Globus pallidus (tissue), 1 donor: ENCODE results near the gene PAPSS2.
"Not testable (repeated sequence)": the region's sequence is repeated elsewhere in the genome, so short reads cannot be mapped to it uniquely, and the experiment has no call there.

Experiments
- DNase-seq: peaks from one replicate; pipeline ENCODE4 v3.0.0-alpha.2; 2015; ENCODE audit warnings: low spot score

Gene PAPSS2

DNA sequence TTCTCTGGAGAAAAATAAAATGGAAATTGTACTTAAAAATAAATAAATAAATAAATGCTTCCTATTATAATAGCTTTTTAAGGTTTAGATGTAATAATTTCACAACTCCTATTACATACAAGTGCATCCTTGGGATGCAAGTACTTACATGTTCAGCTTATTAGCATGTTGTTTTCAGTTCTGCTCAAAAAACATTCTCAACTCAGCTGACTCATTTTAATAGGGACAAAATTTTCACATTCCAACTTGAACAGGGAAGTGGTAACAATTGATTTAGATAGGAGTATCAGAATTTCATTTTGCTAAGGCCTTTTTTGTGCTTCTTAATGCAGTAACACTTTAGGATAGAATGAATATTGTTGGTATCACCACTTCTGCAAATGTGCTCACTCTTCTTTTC is 16.7 kb upstream of the PAPSS2 start:
- DNase-seq = no peak

DNA sequence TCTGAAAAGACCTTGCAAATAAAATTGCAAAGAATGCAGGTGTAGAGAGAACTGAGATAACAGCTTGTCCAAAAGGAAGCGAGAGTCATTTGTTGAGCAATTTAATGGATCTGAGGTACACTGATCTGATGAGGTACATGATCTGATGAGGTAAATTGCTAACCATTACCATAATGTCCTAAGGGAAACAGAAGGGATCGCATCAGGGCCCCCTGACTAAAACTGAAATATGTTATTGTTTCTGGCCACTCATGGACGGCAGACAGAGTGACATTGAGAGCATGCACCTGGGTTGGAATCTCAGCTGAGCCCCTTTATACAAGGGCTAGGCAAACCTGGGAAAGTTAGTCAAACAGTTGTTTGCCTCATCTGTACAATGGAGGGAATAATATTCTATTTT is 15.8 kb upstream of the PAPSS2 start:
- DNase-seq = no peak

DNA sequence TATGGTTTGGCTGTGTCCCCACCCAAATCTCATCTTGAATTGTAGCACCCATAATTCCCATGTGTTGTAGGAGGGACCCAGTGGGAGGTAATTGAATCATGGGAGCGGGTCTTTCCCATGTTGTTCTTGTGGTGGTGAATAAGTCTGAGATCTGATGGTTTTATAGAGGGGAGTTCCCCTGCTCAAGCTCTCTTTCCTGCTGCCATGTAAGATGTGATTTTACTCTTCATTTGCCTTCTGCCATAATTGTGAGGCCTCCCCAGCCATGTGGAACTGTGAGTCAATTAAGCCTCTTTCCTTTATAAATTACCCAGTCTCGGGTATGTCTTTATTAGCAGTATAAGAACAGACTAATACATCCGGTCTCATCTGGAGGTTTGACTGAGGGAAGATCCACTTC is 15.2 kb upstream of the PAPSS2 start:
- not testable (repeated sequence) for DNase-seq

DNA sequence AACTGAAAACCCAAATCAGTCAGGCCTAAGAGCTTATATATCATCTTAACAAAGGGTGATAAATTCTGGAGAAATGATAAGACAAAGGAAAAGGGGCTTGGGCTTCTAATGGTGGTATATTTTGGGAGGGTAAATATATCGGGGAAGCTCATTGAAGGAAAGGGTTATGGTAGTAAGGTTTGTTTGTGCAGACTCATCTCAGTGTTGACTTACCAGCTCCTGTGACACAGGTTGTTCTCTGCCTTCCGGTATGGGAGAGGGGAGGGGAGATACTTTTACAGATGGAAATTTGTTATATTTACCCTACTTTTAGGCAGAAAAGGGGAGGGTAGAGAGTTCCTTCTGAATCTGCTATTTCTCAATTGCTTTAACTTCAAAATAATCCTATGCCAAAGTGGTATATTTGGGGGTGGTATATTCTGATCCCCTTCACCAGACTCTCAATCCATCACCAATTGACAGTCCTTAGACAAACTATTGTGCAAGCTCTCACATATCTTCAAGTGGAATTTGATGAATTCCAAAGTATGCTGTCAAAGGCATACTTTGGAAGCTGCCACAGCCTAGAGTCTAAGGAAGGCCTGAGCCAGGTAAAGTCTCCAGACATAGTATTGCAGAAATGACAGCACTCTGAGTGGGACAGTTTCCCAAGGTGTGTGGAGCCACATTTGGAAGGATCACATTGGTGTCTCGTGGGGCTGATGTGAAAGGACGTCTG is 13.3 kb upstream of the PAPSS2 start:
- no peak for DNase-seq

DNA sequence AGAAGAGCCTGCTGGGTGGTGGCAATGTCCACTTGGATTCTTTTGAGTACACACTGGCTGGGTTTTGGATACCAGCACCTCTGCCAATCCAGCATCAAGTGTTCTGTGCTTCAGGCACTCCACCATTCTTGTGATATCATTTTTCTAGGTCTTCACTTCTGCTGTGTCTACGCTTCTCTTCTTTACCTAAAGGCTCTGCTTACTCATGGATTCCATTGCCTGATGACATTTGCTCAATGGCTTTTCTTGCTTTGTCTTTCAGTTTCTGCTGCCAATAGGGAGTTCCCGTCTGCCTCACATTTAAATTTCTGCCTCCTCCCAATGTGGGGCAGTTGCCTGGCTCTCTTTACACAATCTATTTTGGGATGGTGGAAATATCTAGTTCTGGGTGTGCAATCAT is 12.7 kb upstream of the PAPSS2 start:
- no peak for DNase-seq

DNA sequence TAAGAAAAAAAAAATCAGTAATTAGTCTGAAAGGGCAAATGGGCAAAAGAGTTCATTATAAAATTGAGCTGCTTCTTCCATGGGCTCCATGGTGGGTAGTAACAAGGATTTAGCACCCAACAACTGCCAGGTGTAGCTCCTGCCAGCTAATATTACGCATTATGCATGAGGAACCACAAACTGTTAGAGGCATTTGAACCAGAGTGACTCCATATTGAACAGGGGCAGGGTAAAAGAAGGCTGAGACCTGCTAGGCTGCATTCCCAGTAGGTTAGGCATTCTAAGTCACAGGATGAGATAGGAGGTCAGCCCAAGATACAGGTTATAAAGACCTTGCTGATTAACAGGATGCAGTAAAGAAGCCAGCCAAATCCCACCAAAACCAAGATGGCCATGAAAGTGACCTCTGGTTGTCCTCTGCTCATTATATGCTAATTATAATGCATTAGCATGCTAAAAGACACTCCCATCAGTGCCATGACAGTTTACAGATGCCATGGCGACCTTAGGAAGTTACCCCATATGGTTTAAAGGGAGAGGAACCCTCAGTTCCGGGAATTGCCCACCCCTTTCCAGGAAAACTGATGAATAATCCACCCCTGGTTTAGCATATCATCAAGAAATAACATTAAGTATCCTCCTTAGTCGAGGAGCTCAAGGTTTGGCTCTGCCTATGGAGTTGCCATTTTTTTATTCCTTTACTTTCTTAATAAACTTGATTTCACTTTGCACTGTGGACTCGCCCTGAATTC is 8.7 kb upstream of the PAPSS2 start:
- DNase-seq = no peak

DNA sequence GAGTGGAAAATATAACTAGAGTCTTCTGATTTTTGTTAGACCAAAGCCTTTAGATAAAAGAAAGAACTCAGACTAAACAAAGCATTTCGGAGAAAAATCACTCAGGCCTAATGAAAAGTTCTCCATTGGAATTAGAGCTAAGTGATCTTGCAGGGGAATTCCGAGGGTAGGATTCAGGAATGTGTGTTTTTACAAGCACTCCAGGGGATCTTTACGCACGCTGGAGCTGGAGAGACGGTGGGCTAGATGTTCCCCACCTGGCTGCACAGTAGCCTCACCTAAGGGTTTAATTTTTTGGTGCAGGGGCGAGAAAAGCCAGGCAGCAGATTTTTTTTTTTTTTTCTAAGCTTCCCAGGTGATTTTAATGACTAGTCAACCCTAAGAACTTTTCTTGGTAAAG is 7.9 kb upstream of the PAPSS2 start:
- no peak for DNase-seq

DNA sequence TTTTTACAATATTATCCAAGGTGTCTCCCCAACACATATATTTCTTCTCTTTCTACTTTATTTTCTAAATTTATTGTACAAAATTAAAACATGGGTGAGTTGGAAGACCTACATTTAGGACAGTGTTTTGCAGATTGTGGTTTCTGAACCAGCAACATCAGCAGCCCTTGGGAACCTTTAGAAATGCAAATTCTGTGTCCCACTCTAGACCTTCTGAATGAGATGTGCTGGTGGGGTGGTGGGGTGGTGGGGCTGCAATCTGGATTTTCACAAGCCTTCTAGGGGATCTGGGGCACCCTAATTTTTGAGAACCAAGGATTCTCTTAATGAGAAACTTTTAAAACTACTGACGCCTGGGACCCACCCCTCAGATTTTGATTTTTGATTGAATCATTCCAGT is 7.4 kb upstream of the PAPSS2 start:
- DNase-seq = no peak

DNA sequence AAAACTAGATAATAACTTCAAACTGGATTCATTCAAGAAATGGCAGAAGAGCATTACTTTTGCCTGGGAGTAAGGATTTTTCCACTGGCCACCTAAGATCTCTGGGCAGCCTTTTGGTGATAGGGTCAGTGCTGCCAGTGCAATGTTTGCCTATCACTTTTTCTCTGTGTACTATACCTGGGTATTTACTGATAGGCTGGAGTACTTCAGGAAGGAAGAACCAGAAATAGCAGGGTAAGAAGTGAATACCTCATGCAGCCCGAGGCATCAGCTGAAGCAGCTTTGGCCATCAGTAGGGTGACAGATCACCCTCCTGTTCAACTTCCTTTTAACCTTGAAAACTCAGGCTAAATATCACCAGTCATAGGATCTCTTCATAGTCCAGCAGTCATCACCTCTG is 5.5 kb upstream of the PAPSS2 start:
- no peak for DNase-seq

DNA sequence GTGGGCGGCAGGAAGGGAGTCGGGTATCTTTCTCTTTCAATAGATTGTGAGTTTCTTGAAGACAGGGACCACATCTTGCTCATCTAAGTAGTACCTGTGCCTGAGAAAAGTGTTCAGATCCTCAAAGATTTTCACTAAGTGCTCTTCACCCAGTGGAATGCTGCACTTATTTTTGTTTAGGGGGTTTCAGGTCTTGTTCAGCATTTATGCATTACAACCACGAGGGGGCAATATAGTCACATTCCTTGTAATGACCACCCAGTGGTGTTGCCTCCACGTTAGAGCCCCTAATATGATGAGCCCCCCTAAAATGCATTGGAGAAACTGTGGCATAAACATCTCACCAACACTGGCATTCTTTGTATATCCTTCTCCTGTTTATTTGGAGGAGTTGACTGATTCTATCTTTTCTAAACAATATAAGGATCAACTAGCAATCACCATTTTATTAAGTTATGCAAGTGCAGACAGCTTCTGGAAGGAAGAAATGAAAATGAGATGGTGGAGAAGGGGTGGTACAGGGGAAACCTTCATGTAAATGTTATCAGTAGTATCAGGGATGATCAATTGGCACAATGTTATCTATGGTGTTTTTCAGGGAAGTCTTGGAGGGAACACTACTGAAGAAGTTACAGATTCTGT is 3.1 kb upstream of the PAPSS2 start:
- peak; percentile 33 for DNase-seq

DNA sequence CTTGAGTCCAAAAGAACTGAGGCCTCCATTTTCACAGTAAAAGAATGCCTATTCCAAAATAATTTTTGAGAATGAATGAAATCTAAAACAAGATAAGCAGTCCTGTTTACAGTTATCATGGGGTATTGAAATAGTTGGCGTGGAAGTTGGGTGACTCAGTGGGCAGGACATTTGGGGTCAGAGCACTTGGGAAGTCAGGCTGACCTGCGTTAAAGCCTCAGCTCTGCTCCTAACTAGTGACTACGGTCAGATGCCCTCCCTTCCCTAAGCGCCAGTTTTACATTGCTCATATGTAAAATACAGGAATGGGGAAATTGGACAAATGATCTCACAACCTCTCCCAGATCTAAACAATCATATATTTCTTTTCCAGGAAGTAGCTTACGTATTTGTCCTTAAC is 2.3 kb upstream of the PAPSS2 start:
- no peak for DNase-seq

DNA sequence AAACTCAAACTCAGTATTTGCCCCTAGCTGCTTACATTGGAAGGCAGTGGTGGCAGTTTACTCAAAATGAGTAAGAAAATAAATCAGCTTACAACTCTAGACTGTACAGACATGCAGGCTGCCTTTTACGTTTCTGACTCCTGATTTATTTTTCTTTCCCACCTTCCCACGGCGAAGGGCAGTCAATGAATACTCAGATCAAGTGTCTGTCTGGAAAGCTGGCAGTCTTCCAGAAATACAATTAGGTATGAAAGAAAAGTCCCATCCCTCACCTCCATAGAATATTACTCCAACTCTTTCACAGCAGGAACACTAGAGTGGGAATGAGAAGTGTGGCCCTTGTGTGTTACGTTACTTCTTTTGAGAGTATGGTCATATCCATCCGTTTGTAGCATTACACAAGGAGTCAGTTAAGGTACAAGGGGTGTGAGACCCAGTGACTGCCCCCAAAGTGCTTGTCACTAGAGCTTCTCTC is 1.3 kb upstream of the PAPSS2 start:
- DNase-seq = no peak

DNA sequence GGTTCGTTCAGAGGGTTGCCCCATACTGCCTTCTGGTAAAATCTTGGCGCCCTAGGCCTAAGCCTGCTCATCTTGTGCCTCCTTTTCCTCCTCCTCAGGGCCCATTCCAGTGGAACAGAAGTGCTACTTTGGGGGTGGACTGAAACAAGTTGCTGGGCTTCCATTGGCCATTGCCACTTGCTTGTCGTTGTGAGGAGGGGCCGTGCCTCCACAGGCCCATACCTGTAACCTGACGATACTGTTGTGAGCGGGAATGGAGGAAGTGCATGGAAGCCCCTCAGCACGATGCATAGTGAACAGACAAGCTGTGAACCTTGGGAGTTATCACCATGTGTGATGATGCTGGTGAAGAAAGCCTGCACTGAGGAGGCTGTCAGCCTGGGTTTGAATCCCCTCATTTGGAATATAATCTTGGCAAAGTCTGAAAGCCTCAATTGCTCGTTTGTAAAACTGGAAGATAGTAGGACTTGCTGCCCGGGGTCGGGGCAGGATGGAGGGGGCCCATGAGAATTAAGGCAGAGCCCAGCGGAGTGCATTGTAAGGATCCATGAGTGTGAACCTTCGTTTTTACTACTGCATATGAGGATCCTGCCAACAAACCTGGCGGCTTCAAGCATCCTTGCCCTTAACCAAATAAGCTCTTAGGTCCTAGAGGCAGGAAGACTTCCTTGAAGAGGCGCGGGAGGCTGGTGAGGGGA is 671 bp upstream of the PAPSS2 start:
- DNase-seq = no peak

DNA sequence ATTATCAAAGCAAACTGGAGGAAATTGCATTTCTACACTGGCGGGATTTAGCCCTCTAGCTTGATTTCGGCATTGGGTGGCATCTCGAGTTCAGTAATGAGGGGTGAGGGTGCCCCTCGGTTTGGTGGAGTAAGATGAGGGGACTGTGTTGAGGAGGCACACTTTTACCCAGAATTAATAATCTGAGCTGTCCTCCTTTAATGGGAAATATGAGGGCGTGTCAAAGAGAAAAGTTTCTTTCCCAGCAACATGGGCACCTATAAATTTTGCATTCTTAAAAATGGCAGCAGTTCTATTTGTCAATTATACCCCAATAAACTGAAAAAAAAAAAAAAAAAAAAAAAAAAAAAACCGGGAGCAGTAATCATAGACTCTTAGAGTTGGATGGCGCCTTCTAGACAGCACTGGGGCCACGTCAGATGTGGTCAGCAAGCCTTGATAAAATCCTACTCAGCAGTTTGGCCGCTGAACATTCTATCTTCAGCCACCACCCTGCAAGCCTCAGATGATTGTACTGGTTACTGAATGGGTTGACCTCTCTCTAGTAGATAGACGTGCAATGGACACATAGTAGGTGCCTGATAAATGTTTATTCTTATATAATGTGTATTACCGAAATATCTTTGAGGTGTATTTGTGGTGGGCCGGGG is 931 bp downstream of the PAPSS2 start:
- no peak for DNase-seq

DNA sequence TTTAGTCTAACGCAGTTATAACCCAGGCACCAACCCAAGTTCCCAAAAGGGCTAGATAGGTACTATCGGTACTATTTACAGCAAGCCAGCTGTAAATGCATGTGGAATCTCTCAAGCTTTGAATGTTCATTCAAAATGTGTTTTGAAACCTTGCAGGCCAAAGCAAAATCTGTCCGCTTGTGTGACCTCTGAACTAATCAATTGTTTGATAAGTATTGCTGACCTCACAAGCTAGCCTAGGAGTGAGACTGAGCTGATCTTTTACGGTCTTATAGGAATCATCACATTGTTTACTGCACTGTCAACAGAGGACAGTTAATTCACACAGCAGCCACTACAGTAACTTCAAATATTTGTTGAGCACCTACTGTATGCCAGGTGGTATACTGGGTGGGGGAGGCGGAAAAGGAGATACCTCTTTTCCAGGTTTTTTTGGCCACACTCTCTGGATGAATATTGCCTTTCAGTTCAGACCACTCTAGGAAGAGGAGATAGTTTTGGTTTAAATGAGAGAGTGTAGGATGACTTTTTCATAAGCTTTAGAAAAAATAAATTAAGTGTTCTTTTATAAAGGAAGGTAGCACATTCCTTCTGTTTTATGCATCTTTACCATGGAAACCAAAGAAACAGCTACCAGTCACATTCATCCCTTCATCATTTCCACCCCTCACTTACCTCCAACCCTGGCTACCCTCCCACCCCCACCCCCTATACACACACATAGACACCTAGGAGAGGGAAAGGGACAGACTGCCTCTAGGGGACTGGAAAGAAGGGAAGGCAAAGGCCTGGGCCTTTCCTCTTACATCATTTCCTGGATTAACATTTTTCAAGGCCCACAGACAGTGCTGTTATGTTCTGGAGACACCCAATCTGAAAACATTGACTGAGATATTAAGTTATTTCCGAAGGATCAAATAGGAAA is 2.4 kb downstream of the PAPSS2 start:
- DNase-seq = no peak

DNA sequence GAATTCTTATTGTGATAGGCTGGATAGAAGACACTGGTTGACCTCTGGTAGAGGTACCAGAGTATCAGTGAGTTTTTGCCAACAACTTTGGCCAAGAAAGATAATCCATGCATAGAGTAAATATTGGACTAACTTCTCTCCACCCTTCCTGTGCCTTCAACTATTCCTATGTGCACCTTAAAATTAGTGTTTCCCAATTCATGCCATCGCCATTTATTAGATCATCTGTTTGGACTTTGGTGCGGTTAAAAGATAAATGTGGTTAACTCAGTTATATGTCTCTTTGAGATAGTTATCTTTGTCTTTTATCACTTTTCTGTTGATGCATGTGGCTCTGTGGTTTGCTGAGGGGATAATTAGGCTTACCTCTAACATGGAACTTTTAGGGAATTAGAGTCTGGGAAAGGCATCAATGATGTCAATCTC is 4.6 kb downstream of the PAPSS2 start:
- DNase-seq = no peak

DNA sequence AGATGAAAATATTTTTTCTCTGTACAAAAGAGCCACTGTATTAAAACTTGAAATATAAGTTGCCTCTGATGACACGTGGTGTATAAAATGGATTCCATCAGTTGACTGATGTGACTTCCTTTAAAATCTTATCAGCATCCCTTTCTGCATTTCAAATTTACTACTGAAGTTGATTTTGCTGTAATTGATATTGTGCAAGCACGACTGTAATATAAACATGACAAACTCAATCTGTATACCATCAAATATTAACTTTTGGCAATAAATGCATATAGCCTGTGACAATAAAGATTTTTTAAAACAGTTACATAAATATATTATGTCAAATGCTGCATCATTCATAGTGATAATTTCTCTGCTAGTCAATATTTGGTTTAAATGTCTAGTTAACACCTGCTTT is 7.8 kb downstream of the PAPSS2 start:
- no peak for DNase-seq

DNA sequence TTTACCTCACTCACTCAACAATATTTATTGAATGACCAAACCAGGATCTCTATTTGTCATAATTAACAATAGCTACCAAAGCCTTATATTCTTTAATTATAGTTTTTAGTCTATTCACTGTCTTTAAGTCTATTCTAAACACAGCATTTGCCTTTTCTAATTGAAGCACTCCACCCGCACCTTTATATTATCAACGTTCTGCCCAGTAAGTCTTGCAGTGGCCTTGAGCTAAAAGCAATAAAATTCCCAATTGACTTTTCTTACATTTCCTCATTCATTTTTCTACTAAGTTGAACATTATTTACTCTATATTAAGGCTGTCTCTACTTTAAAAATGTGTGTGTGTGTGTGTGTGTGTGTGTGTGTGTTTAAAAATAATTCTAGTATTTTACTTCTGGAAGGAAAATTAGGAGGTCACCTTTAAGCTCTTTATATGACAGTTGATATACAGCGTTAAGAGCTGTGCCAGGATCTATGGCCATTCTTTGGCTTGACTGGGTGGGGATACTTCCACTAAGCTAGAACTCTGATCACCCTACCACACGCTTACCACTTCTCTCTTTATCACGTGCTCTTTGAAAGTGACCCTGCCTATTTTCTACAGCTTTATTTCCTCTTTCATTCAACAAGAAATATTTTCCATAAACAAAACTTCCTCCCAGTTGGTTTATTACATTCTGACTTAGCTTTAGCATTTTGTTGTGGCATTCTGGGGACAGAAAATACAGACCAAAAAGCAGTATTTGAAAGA is 8.8 kb downstream of the PAPSS2 start:
- DNase-seq = no peak

DNA sequence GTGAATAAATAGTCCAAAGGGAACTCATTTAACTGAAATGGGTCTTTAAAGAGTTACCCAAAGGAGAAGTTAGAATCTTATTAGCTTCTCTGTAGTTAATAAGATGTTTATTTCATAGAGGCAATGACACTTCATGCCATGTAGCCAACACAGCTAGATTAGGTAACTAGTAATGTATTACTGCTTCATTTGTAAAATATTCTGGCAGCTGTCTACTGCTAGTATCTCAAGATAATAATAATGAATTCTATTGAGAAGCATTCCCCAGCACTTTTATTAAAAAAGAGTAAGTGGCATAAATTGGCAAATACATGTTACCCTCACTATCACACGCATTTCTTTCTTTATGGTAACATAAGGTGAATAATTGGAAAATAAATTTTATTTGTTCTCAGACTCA is 10.1 kb downstream of the PAPSS2 start:
- DNase-seq = no peak

DNA sequence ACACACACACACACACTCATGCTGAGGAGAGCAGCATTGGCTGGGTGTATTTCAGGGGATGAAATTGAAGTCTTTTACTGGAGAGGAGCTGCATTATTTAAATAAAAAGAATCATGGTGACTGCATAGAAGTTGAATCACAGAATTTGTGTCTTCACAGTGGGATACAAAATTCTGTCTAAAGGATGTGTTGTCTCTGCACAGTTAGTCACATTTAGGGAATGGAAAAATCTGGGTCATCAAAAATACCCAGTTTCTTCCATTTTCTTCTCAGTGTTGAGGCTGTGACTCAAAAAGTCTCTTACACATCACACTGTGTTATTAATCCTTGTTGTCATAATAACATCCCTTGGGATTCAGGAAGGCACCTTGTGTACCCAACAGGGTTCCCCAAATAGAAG is 10.9 kb downstream of the PAPSS2 start:
- no peak for DNase-seq
